ENCODE data around the gene RLF.

DNA sequence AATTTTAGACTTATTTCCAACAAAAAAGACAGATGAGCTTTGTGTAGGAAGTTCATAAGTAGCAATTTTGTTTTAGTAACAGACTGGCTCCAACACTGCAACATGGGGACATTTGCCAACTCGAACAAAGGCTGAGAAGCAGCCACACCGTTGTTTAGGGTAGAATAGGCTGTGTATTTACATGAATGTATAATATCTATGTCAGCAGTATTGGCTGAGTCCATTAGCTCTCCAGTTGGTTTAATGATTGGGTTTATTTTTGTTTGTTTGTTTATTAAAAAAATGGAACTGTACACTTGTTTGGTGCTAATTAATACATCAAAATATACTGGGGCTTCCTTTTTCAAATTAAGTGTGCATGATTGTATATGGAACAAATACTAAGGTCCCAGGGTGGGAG, 79.2 kb downstream of the RLF start:
- TF ChIP-seq, protein P1, sequence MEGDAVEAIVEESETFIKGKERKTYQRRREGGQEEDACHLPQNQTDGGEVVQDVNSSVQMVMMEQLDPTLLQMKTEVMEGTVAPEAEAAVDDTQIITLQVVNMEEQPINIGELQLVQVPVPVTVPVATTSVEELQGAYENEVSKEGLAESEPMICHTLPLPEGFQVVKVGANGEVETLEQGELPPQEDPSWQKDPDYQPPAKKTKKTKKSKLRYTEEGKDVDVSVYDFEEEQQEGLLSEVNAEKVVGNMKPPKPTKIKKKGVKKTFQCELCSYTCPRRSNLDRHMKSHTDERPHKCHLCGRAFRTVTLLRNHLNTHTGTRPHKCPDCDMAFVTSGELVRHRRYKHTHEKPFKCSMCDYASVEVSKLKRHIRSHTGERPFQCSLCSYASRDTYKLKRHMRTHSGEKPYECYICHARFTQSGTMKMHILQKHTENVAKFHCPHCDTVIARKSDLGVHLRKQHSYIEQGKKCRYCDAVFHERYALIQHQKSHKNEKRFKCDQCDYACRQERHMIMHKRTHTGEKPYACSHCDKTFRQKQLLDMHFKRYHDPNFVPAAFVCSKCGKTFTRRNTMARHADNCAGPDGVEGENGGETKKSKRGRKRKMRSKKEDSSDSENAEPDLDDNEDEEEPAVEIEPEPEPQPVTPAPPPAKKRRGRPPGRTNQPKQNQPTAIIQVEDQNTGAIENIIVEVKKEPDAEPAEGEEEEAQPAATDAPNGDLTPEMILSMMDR (IDR thresholded peaks at IDR 0.05), result no peak
- TF ChIP-seq EP300 (IDR thresholded peaks at IDR 0.05), result no peak
